Fibroblast of mammary gland (primary cell): ENCODE data around the gene LAMB4.

Experiments
- DNase-seq: peaks from one replicate; pipeline ENCODE4 v3.0.0-alpha.2; 2010; ENCODE audit warnings: low read depth
- H3K4me3 ChIP-seq: 2 replicates; pipeline ENCODE4 v1.5.1; 2011; ENCODE audit warnings: low read depth, mild to moderate bottlenecking, low read length, moderate library complexity; ENCODE audit not compliant: control insufficient read depth
- TF ChIP-seq, protein P1 (sequence below): conservative IDR thresholded peaks from 2 replicates; pipeline ENCODE4 v1.5.1; 2011; ENCODE audit warnings: low read depth, low read length, inconsistent platforms; ENCODE audit not compliant: control insufficient read depth, insufficient read depth

LAMB4 gene

DNA sequence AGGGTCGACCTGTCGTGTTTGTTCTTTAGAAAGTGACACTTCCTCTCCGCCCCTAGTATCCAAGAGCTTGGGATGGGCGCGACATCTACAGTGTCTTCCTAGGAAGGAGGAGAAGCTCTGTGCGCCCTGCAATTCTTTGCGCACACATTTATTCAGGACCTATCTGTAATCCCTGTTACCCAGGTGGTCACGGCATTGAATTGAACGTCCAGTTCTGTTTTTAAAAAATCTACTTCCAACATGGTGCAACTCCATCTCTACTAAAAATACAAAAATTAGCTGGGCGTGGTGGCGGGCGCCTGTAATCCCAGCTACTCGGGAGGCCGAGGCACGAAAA, 126.6 kb downstream of the LAMB4 start:
- TF ChIP-seq, protein P1, sequence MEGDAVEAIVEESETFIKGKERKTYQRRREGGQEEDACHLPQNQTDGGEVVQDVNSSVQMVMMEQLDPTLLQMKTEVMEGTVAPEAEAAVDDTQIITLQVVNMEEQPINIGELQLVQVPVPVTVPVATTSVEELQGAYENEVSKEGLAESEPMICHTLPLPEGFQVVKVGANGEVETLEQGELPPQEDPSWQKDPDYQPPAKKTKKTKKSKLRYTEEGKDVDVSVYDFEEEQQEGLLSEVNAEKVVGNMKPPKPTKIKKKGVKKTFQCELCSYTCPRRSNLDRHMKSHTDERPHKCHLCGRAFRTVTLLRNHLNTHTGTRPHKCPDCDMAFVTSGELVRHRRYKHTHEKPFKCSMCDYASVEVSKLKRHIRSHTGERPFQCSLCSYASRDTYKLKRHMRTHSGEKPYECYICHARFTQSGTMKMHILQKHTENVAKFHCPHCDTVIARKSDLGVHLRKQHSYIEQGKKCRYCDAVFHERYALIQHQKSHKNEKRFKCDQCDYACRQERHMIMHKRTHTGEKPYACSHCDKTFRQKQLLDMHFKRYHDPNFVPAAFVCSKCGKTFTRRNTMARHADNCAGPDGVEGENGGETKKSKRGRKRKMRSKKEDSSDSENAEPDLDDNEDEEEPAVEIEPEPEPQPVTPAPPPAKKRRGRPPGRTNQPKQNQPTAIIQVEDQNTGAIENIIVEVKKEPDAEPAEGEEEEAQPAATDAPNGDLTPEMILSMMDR = no peak
- H3K4me3 ChIP-seq = peak overlapping the region; percentile 89
- DNase-seq = no peak

DNA sequence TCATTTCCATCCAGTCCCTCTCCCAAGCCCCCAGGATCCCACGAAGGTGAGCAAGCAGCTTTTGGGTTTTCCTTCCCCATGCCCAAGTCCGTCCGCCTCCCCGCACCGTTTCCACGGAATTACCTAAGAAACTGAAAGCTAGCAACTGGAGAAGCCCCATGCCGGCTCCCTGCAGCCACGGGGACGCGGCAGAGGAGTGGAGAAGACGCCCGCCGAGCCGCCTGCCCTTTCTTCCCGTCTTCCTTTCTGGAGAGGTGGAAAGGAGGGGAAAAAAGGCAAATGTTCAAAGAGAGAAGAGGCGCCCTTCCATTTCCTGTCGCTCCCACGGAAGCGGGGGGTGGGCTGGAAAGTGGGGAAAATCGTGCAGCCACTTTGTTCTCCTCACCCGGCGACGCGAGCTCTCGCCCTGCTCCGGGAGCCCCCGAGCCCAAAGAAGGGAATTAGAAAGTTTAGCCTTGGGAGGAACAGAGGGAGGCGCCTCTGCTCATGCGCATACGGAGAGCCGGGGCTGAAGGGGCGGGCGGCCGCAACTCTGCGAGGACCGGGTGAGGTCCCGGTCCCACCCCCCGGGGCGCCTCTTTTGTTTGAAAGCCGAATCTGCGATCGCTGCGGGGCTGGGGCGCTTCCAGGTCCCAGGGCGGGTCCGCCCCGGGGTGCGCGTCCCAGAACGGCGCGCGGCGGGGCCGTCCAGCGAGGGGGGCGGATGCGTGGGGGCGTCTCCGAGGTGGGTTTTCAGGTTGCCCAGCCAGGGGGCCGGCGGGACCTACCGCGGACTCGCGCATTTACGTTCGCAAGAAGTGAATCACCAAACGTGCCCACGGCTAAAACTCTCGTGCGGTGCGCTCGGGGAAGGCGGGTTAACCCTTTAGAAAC, 127.2 kb downstream of the LAMB4 start, which contains the start of gene LAMB1:
LAMB1 (minus strand) TSS at position 436 of the 873 bp plus-strand sequence; CDS start at position 160, 276 bp downstream.
- peak; percentile 76 for DNase-seq
- TF ChIP-seq, protein P1 = no peak
- peak within 1 kb of the TSS; percentile 89 for H3K4me3 ChIP-seq

DNA sequence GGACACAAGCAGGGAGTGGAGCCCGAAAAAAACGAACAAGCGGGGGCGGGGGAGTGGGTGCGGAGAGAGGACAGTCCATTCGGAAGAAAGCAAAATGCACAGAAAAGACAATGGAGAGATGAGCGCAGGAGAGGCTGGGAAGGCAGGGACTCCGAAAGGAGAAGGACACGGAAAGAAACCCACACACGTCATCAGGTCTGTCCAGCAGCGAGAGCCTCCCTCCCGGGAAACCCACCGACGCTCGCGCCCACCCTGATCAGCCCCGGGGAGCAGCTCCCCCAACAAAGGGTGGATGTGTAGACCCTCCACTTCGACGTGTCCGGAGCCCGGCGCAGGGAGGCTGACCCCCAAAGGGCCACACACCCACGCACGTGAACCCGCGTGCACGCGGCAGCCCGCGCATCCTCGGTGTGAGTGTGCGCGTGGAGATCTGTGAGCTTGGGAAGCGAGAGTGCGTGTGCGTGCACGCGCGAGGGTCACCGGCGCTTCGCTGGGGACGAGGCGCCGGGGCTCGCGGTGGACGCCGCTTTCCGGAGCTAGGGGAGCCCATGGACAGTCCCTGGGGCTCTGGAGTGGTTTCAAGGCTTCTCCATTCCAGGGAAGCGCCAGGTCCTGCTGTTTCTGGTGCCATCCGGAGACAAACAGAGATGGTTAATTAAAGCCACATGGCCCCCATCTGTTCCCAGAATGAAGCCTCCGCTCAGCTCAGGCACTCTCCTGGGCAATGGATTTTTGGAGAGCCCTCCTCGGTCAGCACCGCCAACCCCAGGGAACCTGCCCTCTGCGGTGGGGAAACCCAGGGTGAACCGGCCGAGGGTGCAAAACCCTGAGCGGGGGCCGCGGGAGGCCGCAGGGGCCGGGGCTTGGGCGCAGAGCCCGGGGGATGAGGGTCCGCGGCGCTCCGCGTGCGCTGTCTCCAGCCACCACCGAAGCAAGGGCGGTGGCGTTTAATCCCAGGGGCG, 128.1 kb downstream of the LAMB4 start:
- peak overlapping the region; percentile 89 for H3K4me3 ChIP-seq
- peak; percentile 63 for DNase-seq
- TF ChIP-seq, protein P1 = no peak

DNA sequence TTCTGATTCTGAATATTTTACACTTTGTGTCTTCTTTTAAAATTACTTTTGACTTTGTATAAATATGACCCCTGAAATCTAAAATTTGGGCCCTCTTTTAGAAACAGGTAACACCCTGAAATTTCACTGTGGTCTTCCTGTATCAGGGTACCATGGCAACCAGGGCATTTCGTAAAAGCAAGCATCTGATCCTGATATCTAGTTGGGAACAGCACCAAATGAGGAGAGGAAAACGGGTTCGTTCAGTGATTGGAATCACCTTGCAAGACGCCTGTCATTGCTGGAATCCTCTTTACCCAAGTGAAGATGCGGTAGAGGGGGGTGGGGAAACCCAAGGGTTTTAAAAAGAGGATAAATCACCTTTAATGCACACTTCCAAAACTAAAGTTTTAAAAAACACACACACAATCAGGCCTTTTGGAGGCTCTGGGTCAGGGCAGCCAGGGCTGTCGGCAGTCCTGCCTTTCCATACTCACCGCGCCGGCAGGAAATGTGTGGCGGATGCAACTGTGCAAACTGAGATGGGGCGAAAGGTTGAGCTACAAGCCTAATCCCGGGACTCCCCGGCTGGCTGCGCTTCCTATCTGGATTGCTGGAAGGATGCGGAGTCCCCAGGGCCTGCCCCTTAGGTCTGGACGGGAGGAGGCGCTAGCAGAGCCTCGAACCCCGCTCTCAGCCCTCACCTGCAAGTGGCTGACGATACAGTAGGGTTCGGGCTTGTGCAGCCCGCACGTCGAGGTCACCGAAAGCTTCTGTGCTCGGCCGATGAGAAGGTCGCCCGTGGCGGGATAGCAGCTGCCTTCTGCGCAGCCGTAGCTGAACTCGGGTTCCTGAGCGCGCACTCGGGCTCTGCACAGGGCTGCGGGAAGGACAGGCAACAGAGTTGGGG, 129.0 kb downstream of the LAMB4 start:
- H3K4me3 ChIP-seq = peak overlapping the region; percentile 89
- TF ChIP-seq, protein P1 = peak; percentile 19
- peak; percentile 55 for DNase-seq

DNA sequence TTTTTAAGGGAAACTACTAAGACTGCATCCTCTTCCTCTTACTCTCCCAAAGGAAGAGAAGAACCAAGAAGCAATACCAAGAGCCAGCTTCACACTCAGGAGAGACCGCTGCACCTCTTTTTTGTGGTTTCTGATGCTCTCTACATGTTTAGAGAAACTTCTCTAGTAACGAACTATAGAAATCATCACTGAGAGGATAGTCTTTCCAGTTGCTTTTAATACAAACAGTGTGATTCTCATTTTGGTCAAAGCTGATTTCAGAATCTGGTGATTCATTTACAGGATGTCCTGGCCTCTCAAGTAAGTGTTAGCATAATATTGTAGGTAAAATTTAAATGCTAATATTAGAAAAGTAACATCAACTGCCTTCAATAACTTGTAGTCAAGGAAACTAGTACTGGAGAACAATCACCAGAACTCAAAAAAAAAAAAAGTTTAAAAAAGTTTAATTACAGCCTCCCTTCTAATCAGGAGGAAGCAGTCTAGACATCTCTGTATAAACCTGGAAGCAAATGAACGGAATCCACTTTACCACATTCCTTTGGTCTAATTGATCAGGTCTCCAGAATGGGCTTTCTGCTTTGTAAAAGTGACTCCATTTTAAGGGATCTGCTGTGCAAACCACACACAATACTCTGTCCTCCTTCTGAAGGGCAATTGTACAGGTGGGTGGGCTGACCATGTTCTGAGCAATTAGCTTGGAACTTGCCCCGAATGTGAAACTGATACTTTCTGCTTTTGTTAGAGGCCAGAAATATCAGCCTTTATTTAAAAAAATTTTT, 130.2 kb downstream of the LAMB4 start:
- TF ChIP-seq, protein P1 = no peak
- H3K4me3 ChIP-seq = peak overlapping the region; percentile 89
- DNase-seq = peak; percentile 49
